Small intestine (tissue), 7 donors: ENCODE results near the gene QARS1. TPM values are rescaled to one million over a fixed set of nuclear protein-coding genes. Genes with fewer than 3 reads are reported as not detected.

Experiments used
- DNase-seq, 2 donors: peaks; one replicate each; pipeline versions ENCODE4 v3.0.0 to v3.0.0-alpha.2; 2013
- FAIRE-seq: peaks from 2 replicates; lab custom pipeline; 2012; peaks lifted over from hg19 to GRCh38; lab: Jason Lieb, UNC
- H3K27ac ChIP-seq, 3 donors: one replicate each; pipeline ENCODE4 v1.5.1; 2013; ENCODE audit warnings: low read length in 2 of 3, mild to moderate bottlenecking in 2 of 3, control low read depth in 1 of 3, inconsistent platforms in 1 of 3, low read depth in 1 of 3, moderate library complexity in 1 of 3
- H3K27me3 ChIP-seq, 3 donors: one replicate each; pipeline ENCODE4 v1.6.1; 2013; ENCODE audit warnings: low read length in 3 of 3, inconsistent platforms in 1 of 3; ENCODE audit not compliant: control insufficient read depth in 3 of 3, insufficient read depth in 3 of 3
- H3K36me3 ChIP-seq, 3 donors: one replicate each; pipeline ENCODE4 v1.6.1; 2013; ENCODE audit warnings: low read length in 3 of 3, inconsistent platforms in 1 of 3, low read depth in 1 of 3, mild to moderate bottlenecking in 1 of 3, moderate library complexity in 1 of 3; ENCODE audit not compliant: control insufficient read depth in 3 of 3, insufficient read depth in 2 of 3
- H3K4me1 ChIP-seq, 3 donors: one replicate each; pipeline ENCODE4 v1.6.1; 2013; ENCODE audit warnings: low read length in 2 of 3, inconsistent platforms in 1 of 3, low read depth in 1 of 3, mild to moderate bottlenecking in 1 of 3, moderate library complexity in 1 of 3; ENCODE audit not compliant: control insufficient read depth in 3 of 3, insufficient read depth in 2 of 3
- H3K4me3 ChIP-seq, 3 donors: one replicate each; pipeline ENCODE4 v1.5.1; 2013; ENCODE audit warnings: low read length in 3 of 3, control low read depth in 1 of 3, inconsistent platforms in 1 of 3, low read depth in 1 of 3, mild to moderate bottlenecking in 1 of 3, moderate library complexity in 1 of 3
- H3K9me3 ChIP-seq, 2 donors: one replicate each; pipeline ENCODE4 v1.6.1; 2013; ENCODE audit warnings: low read depth in 1 of 2, low read length in 1 of 2; ENCODE audit not compliant: control insufficient read depth in 2 of 2, insufficient read depth in 1 of 2
- WGBS, 3 donors: extraction: QIAGEN DNeasy Blood & Tissue Kit; methylation state at CpG; one replicate each; pipeline ENCODE4 v1.1.7; 2013; 5-methylcytosine and 5-hydroxymethylcytosine counted together
- polyA plus RNA-seq, 4 donors: library from polyadenylated mRNA; stranded (reverse) in 3 of 4; unstranded in 1 of 4; fragments of 200-250 nt in 3 of 4; fragments of 120-200 nt in 1 of 4; gene quantifications; one replicate each; pipeline versions ENCODE4 v1.2.1 to v1.2.3, GENCODE V29; 2013
- donor health status: healthy with polysubstance abuse.
- donor health status: control.
- donor health status: control.
- donor health status: Bipolar disorder and iron deficiency.
- donor health status: healthy.

Gene QARS1
- polyA plus RNA-seq, 4 donors, result 292 to 425 (median 377) TPM

DNA sequence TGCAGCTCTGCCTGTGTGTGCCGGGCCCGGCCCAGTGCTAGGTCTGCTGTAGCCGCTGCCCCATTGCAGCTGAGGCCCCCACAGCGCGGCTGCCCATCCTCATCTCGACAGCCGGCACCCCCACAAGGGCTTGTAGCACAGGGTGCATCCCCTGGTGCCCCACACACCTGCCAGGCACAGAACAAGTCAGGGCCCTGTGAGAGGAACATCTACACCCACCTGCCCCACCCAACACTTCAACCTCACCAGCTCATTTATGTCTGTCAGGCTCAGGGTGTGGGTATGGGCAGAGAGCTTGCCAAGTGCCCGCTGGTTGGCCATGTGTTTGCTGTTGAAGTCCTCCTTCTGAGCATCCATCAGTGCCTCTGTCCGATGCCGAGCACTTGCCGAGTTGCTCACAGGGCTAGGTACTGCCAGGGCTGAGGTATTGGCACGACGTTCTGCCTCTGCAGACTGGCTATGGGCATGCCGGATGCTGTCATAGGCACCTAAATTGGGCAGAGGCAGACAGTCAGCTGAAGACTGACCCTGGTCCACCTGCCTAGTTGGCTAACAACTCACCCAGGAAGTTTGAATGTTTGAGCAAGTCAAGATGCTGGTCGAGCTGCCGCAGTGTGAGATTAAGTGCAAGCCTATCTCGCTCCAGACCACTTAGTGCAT, 18.5 kb upstream of the QARS1 start:
- FAIRE-seq, result no peak
- H3K36me3 ChIP-seq, result peaks cover 0 to 78% (median 2%) of the 10 kb centered on the region in 3 donors
- no peaks in the 10 kb centered on the region for H3K9me3 ChIP-seq
- H3K4me1 ChIP-seq, result peaks cover 0 to 11% (median 6%) of the 10 kb centered on the region in 3 donors
- 93 to 94% (median 93%) methylated on average over 17 of the region's 17 CpGs for WGBS, 3 donors
- no peak overlapping the region for H3K27ac ChIP-seq
- no peaks in the 10 kb centered on the region for H3K27me3 ChIP-seq
- DNase-seq, result no peak
- no peak overlapping the region for H3K4me3 ChIP-seq

DNA sequence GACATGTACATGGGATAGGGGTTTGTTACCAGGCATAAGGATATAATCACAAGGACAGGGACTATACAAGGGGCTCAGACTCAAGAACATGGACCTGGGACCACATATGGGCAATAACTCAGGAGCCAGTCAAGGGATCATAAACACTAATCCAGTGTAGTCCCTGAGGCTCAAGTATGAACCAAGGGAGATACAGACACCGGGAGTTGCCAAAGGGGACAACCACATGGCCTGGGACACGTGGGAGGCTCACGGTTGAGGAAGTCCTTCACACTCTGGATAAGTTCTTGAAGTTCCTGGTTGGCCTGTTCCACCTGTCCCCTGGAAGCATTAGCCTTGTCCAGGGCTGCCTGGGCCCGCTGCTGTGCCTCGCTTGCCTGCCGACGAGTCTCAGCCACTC, 17.9 kb upstream of the QARS1 start:
- no peaks in the 10 kb centered on the region for H3K9me3 ChIP-seq
- no peak overlapping the region for H3K4me3 ChIP-seq
- DNase-seq, result no peak
- FAIRE-seq, result no peak
- H3K4me1 ChIP-seq, result peaks cover 0 to 11% (median 6%) of the 10 kb centered on the region in 3 donors
- H3K27me3 ChIP-seq, result no peaks in the 10 kb centered on the region
- H3K27ac ChIP-seq, result no peak overlapping the region
- H3K36me3 ChIP-seq, result peaks cover 0 to 82% (median 5%) of the 10 kb centered on the region in 3 donors
- WGBS, 3 donors, result 88 to 92% (median 91%) methylated on average over 7 of the region's 7 CpGs

DNA sequence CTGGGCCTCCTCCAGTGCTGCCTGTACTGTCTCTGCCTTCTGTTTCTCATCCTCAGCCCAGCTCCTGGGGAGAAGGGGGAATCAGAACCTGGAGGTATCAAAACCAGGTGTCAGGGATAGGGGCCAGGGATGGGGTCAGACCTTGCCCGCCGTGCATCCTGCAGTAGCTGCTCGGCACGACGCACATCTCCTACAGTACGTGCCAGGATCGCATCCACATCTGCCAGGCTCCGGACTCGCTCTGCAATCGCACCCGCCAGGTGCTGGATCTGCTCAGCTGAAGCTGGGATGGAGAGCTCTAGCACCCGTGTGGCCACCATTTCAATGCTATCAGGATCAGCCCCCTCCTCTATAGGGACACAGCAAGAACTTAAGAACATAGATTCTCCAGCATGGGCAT, 17.5 kb upstream of the QARS1 start:
- Histone ChIP-seq H3K9me3 (no peaks in the 10 kb centered on the region), H3K36me3 (peaks cover 0 to 86% (median 7%) of the 10 kb centered on the region in 3 donors), H3K27me3 (no peaks in the 10 kb centered on the region), H3K4me3 (no peak overlapping the region), H3K27ac (no peak overlapping the region), H3K4me1 (peaks cover 0 to 11% (median 6%) of the 10 kb centered on the region in 3 donors)
- FAIRE-seq (no peak), DNase-seq (no peak)
- 95 to 99% (median 95%) methylated on average over 10 to 12 of the region's 12 CpGs for WGBS, 3 donors

DNA sequence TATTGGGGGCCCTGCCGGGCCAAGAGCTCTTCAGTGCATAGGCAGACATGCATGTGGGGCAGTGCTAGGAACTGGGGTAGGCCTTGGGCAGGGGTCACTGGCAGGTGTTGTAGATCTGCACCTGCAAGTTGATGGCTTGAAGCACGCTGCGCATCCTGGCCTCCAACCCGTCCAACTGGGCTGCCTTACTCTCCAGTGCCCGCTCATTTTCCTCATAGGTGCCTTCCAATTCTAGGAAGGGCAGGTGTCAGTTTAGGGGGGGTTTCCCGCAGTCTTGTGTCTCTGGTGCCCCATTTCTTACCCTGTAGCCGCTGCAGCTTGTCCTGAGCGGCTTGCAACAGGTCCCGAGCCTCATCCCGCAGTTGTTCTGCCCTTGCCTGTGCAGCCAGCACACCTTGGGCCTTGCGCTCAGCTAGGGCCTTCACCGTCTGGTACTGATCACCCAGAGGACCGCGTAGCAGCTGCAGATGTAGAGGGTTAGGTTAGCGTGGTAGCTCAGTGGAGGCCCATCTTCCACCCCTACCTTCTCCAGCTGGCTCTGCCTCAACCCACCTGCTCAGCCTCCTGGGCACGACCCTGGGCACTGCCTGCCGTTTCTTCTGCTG, 16.7 kb upstream of the QARS1 start:
- H3K36me3 ChIP-seq, result peaks cover 3 to 86% (median 14%) of the 10 kb centered on the region in 3 donors
- H3K27me3 ChIP-seq, result no peaks in the 10 kb centered on the region
- H3K4me1 ChIP-seq, result peaks cover 0 to 11% (median 6%) of the 10 kb centered on the region in 3 donors
- peak overlapping the region in 2 of 3 donors; percentile 82 to 99 for H3K4me3 ChIP-seq
- 76 to 86% (median 79%) methylated on average over 17 of the region's 17 CpGs for WGBS, 3 donors
- no peak for FAIRE-seq
- H3K9me3 ChIP-seq, result no peaks in the 10 kb centered on the region
- H3K27ac ChIP-seq, result peak overlapping the region; percentile 67 to 98 (median 76)
- no peak for DNase-seq

DNA sequence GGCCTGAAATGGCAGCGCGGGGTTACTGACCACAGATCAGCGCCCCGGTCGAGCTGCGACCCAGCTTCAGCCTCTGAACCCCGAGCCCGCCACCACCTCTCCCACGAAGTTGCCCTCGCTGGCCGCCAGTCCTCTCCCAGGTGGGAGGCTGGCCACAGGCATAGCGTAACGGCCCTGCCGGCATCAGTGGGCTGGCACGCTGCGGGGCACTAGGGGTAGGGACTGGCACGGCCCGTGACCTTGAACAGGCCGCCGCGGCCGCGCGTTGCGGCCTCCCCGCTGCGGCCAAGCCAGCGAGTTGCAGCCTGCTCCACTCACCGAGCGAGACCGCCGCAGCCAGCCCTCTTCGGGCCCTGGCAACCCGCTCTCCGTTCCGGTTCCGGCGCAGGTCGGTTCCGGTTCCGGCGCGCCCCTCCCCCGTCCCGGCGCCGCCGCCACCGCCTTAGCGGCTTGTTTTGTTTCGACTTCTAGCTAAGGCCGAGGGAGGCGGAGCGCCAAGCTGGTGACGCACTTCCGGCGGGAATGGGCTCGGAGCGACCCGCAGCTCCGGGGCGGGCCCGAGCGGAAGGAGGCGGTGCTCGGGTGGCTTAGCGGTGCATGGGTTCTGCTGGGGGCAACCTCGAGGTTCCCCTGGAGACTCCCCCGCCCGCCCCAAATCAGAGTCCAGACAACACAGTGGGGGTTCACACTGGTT, 16.0 kb upstream of the QARS1 start, which contains the start of gene USP19:
Gene USP19 (minus strand): TSS at position 386 of the 694 bp plus-strand sequence. CDS start 1,678 bp downstream, outside the sequence.
- FAIRE-seq, result no peak

DNA sequence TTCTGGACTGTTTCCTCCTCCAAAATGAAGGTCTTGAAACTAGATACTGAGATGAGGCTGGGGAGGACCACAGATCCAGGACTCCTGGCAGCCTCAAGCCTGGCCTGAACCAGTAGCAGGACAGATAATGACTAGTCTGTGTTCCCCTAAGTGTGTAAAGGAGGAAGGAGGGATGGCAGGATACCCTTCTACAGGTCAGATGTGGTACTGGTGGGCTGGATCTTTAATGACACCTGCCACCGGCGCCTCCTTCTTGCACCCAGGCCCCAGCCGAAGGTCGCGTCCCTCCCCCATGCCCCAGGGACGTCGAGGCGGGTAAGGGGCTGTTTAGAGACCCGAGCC, 15.5 kb upstream of the QARS1 start:
- H3K36me3 ChIP-seq, result peaks cover 11 to 87% (median 20%) of the 10 kb centered on the region in 3 donors
- peak overlapping the region; percentile 76 to 98 (median 86) for H3K27ac ChIP-seq
- WGBS, 3 donors, result 0 to 2% (median 0%) methylated on average over 4 to 9 of the region's 9 CpGs
- H3K4me1 ChIP-seq, result peaks cover 0 to 11% (median 6%) of the 10 kb centered on the region in 3 donors
- H3K27me3 ChIP-seq, result no peaks in the 10 kb centered on the region
- H3K9me3 ChIP-seq, result no peaks in the 10 kb centered on the region
- FAIRE-seq (no peak), DNase-seq (no peak)
- peak overlapping the region; percentile 82 to 99 (median 90) for H3K4me3 ChIP-seq

More for the DNA sequence above, 16.0 kb upstream of the QARS1 start, which contains the start of gene USP19:
- WGBS, 3 donors, result 0 to 1% (median 1%) methylated on average over 49 to 70 of the region's 70 CpGs
- H3K36me3 ChIP-seq, result peaks cover 8 to 86% (median 14%) of the 10 kb centered on the region in 3 donors
- H3K4me1 ChIP-seq, result peaks cover 0 to 11% (median 6%) of the 10 kb centered on the region in 3 donors
- peak within 1 kb of the TSS; percentile 82 to 99 (median 90) for H3K4me3 ChIP-seq
- no peaks in the 10 kb centered on the region for H3K9me3 ChIP-seq
- no peaks in the 10 kb centered on the region for H3K27me3 ChIP-seq
- peak within 1 kb of the TSS; percentile 76 to 98 (median 86) for H3K27ac ChIP-seq
- peak; percentile 95 to 99 for DNase-seq

DNA sequence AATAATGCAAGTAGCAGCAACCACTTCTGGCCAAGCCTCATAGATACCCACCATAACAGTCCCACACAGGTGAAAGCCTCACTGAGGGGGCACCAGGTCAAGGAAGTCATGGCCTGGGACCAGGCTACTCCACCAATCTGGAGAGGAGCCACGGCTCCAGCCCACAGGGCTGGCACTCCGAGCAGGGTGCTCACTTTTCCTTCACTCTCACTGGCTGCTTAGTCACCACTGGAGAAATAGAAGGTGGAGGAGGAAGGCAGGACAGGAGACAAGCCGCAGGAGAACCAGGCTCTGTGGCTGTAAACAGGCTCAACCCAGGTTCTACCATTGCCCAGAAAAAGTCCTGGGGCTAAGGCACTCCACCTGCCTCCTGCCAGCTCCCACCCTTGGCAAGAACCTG, 14.9 kb upstream of the QARS1 start:
- Histone ChIP-seq H3K36me3 (peaks cover 11 to 87% (median 24%) of the 10 kb centered on the region in 3 donors), H3K4me3 (peak overlapping the region in 2 of 3 donors; percentile 82 to 99), H3K27ac (peak overlapping the region in 1 of 3 donors; percentile 98), H3K9me3 (no peaks in the 10 kb centered on the region), H3K27me3 (no peaks in the 10 kb centered on the region), H3K4me1 (peaks cover 0 to 11% (median 6%) of the 10 kb centered on the region in 3 donors)
- FAIRE-seq (no peak), DNase-seq (no peak)
- 44 to 75% (median 52%) methylated on average over 3 of the region's 3 CpGs for WGBS, 3 donors

DNA sequence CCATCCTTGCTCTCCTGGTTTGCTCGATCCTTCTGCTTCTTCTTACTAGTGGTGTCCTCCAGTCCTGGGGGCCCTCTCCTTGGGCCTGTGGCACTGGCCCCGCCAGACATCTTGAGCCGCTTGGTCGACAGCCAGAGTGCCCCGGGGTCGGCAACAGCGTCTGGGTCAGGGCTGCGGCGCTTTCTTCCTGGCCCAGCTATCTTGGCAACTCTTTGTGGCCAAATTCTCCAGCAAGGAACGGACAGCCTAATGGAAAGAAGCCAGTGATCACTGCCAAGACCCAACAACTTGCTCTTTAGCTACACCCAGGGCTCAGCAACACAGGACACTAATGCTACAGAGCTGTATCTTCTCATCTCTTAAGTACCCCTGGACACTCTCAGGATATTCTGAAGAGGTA, 14.5 kb upstream of the QARS1 start:
- FAIRE-seq, result no peak
- H3K4me3 ChIP-seq, result no peak overlapping the region
- peaks cover 11 to 87% (median 28%) of the 10 kb centered on the region in 3 donors for H3K36me3 ChIP-seq
- DNase-seq, result no peak
- peaks cover 0 to 11% (median 6%) of the 10 kb centered on the region in 3 donors for H3K4me1 ChIP-seq
- H3K27ac ChIP-seq, result no peak overlapping the region
- 75 to 94% (median 82%) methylated on average over 10 of the region's 10 CpGs for WGBS, 3 donors
- H3K9me3 ChIP-seq, result no peaks in the 10 kb centered on the region
- no peaks in the 10 kb centered on the region for H3K27me3 ChIP-seq
